T-cell (primary cell): ENCODE results near the gene ZBTB17. TPM values are rescaled to one million over a fixed set of nuclear protein-coding genes. Genes with fewer than 3 reads are reported as not detected.

Source experiments
- ATAC-seq, 4 experiments: fragments of 200-7000 bp in 3 of 4; fragments of 150-1000 bp in 1 of 4; cut with Tn5 transposase; replicated peaks in 1 of 4; 1 replicate in 3 of 4; 2 replicates in 1 of 4; pipeline ENCODE4 v1.10.0; 2021; ENCODE audit warnings: moderate library complexity in 3 of 4, mild to moderate bottlenecking in 2 of 4, moderate number of reproducible peaks in 1 of 4
- CTCF ChIA-PET, 2 donors: fragments of 300-600 bp; sonication (Branson Sonifier 250); formaldehyde crosslinking; loops; one replicate each; lab custom pipeline; 2022; ENCODE audit warnings: antibody characterized with exemption in 2 of 2; lab: Charles Lee
- POLR2A ChIA-PET, 2 donors: fragments of 300-600 bp; sonication (Branson Sonifier 250); formaldehyde crosslinking; loops; one replicate each; lab custom pipeline; 2022; ENCODE audit warnings: antibody characterized with exemption in 2 of 2; lab: Charles Lee
- DNase-seq, 35 experiments: peaks; one replicate each; pipeline versions ENCODE4 v3.0.0 to v3.0.0-alpha.2; 2013 to 2023
- H3K27ac ChIP-seq: one replicate; pipeline ENCODE4 v1.5.1; 2013; ENCODE audit warnings: low read length
- H3K27me3 ChIP-seq, 2 experiments: replicated peaks in 1 of 2; 1 replicate in 1 of 2; 2 replicates in 1 of 2; pipeline versions ENCODE4 v1.6.1 to v1.7.0; 2013; ENCODE audit warnings: low read length in 1 of 2, mixed read lengths in 1 of 2; ENCODE audit not compliant: control insufficient read depth in 2 of 2, insufficient read depth in 2 of 2; ENCODE audit errors: extremely low read depth in 1 of 2
- H3K36me3 ChIP-seq, 2 donors: 1 replicate in 1 of 2; 2 replicates in 1 of 2; pipeline versions ENCODE4 v1.6.1 to v1.7.0; 2013; ENCODE audit warnings: low read length in 1 of 2; ENCODE audit not compliant: control insufficient read depth in 2 of 2, insufficient read depth in 1 of 2; ENCODE audit errors: extremely low read depth in 1 of 2
- H3K4me1 ChIP-seq, 2 experiments: 1 replicate in 1 of 2; 2 replicates in 1 of 2; pipeline versions ENCODE4 v1.6.1 to v1.7.0; 2013; ENCODE audit warnings: low read length in 2 of 2, mixed read lengths in 1 of 2; ENCODE audit not compliant: insufficient read depth in 2 of 2, control insufficient read depth in 1 of 2; ENCODE audit errors: extremely low read depth in 1 of 2
- H3K4me3 ChIP-seq, 2 donors: 1 replicate in 1 of 2; 2 replicates in 1 of 2; pipeline versions ENCODE4 v1.5.1 to v1.7.0; 2013; ENCODE audit warnings: mild to moderate bottlenecking in 2 of 2, low read length in 1 of 2, moderate library complexity in 1 of 2; ENCODE audit not compliant: control insufficient read depth in 1 of 2; ENCODE audit errors: extremely low read depth in 1 of 2
- H3K9me3 ChIP-seq: 2 replicates; pipeline ENCODE4 v1.7.0; 2013
- H3K27ac Mint-ChIP-seq, 2 donors: one replicate each; pipeline ENCODE4 v1.8.0; 2020 to 2021; ENCODE audit warnings: mild to moderate bottlenecking in 2 of 2, mixed read lengths in 2 of 2
- H3K27me3 Mint-ChIP-seq, 2 donors: one replicate each; pipeline ENCODE4 v1.8.0; 2021 to 2022; ENCODE audit warnings: mixed read lengths in 2 of 2
- H3K36me3 Mint-ChIP-seq: one replicate; pipeline ENCODE4 v1.8.0; 2021; ENCODE audit warnings: mixed read lengths
- H3K4me1 Mint-ChIP-seq, 3 donors: one replicate each; pipeline ENCODE4 v1.8.0; 2020 to 2022; ENCODE audit warnings: mixed read lengths in 3 of 3, mild to moderate bottlenecking in 1 of 3
- H3K4me3 Mint-ChIP-seq, 3 donors: one replicate each; pipeline ENCODE4 v1.8.0; 2020 to 2022; ENCODE audit warnings: mild to moderate bottlenecking in 3 of 3, mixed read lengths in 3 of 3, moderate library complexity in 3 of 3
- H3K9me3 Mint-ChIP-seq, 3 donors: one replicate each; pipeline ENCODE4 v1.8.0; 2020 to 2022; ENCODE audit warnings: mixed read lengths in 3 of 3
- WGBS: methylation state at CpG from one replicate; pipeline ENCODE4 v1.1.5; 2013; ENCODE audit warnings: missing lambda C conversion rate; ENCODE audit not compliant: insufficient coverage; 5-methylcytosine and 5-hydroxymethylcytosine counted together
- total RNA-seq, 35 experiments: library from RNA in 6 of 35; stranded (reverse) in 6 of 35; fragments of 120-200 nt in 1 of 35; gene quantifications; one replicate each; pipeline versions ENCODE4 v1.2.1 to v1.2.4 and lab custom pipeline; 2013 to 2026

ZBTB17 gene
- total RNA-seq, 5 donors from 2014 or later (not counting 1 experiment from before 2014, with no cell fraction given), result 66.6 to 82.6 (median 78.3) TPM

GRCh38 chr1:15937146-15937545, 38.8 kb downstream of the ZBTB17 start:
- no peak for DNase-seq

GRCh38 chr1:15936025-15936424, 39.9 kb downstream of the ZBTB17 start:
- DNase-seq, result no peak
- peaks cover 62% of the 10 kb centered on the region for H3K36me3 Mint-ChIP-seq

More at GRCh38 chr1:15937146-15937545, 38.8 kb downstream of the ZBTB17 start:
- H3K4me3 ChIP-seq, result no peak overlapping the region
- POLR2A ChIA-PET, result no interaction called here
- H3K27ac ChIP-seq, result no peak overlapping the region
- no peaks in the 10 kb centered on the region for H3K27me3 Mint-ChIP-seq
- no peaks in the 10 kb centered on the region for H3K9me3 Mint-ChIP-seq
- H3K27me3 ChIP-seq, result no peaks in the 10 kb centered on the region
- no peak overlapping the region for H3K4me3 Mint-ChIP-seq
- H3K27ac Mint-ChIP-seq, result peak overlapping the region; percentile 73 to 79
- 93% methylated on average over 6 of the region's 7 CpGs for WGBS
- H3K9me3 ChIP-seq, result no peaks in the 10 kb centered on the region
- H3K4me1 ChIP-seq, result no peaks in the 10 kb centered on the region
- ATAC-seq, result no peak
- peaks cover 55% of the 10 kb centered on the region for H3K36me3 Mint-ChIP-seq
- H3K36me3 ChIP-seq, result peaks cover 44 to 88% of the 10 kb centered on the region in 2 donors
- H3K4me1 Mint-ChIP-seq, result no peaks in the 10 kb centered on the region
- CTCF ChIA-PET, result interaction anchor here (0.6 to 0.7 kb wide), 2 partner anchors 114 to 209 kb away, joined by 3 read pairs; no protein-coding TSS in a partner anchor

GRCh38 chr1:15935056-15935950, 40.6 kb downstream of the ZBTB17 start:
- no peaks in the 10 kb centered on the region for H3K9me3 ChIP-seq
- no peak overlapping the region for H3K27ac ChIP-seq
- H3K27me3 ChIP-seq, result no peaks in the 10 kb centered on the region
- 99% methylated on average over 29 of the region's 29 CpGs for WGBS
- DNase-seq (no peak), ATAC-seq (no peak)
- POLR2A ChIA-PET, result interaction anchor here in 1 of 2 donors (0.5 kb wide), 1 partner anchor 102 kb away, joined by 3 read pairs; no protein-coding TSS in a partner anchor
- Mint-ChIP-seq H3K4me3 (no peak overlapping the region), H3K9me3 (no peaks in the 10 kb centered on the region), H3K27me3 (no peaks in the 10 kb centered on the region), H3K27ac (no peak overlapping the region), H3K36me3 (peaks cover 66% of the 10 kb centered on the region), H3K4me1 (no peaks in the 10 kb centered on the region)
- no peaks in the 10 kb centered on the region for H3K4me1 ChIP-seq
- H3K4me3 ChIP-seq, result no peak overlapping the region
- CTCF ChIA-PET, result interaction anchor here in 1 of 2 donors (0.6 kb wide), 1 partner anchor 56 kb away, joined by 6 read pairs; no protein-coding TSS in a partner anchor
- H3K36me3 ChIP-seq, result peaks cover 35 to 91% of the 10 kb centered on the region in 2 donors

More at GRCh38 chr1:15936025-15936424, 39.9 kb downstream of the ZBTB17 start:
- Mint-ChIP-seq H3K4me3 (no peak overlapping the region), H3K27me3 (no peaks in the 10 kb centered on the region), H3K27ac (no peak overlapping the region), H3K4me1 (no peaks in the 10 kb centered on the region), H3K9me3 (no peaks in the 10 kb centered on the region)
- H3K36me3 ChIP-seq, result peaks cover 42 to 91% of the 10 kb centered on the region in 2 donors
- WGBS, result 80% methylated on average over 3 of the region's 10 CpGs
- H3K27ac ChIP-seq, result no peak overlapping the region
- H3K4me3 ChIP-seq, result no peak overlapping the region
- no peak for ATAC-seq
- ChIA-PET POLR2A (no interaction called here), CTCF (no interaction called here)
- H3K4me1 ChIP-seq, result no peaks in the 10 kb centered on the region
- H3K9me3 ChIP-seq, result no peaks in the 10 kb centered on the region
- H3K27me3 ChIP-seq, result no peaks in the 10 kb centered on the region

DNA sequence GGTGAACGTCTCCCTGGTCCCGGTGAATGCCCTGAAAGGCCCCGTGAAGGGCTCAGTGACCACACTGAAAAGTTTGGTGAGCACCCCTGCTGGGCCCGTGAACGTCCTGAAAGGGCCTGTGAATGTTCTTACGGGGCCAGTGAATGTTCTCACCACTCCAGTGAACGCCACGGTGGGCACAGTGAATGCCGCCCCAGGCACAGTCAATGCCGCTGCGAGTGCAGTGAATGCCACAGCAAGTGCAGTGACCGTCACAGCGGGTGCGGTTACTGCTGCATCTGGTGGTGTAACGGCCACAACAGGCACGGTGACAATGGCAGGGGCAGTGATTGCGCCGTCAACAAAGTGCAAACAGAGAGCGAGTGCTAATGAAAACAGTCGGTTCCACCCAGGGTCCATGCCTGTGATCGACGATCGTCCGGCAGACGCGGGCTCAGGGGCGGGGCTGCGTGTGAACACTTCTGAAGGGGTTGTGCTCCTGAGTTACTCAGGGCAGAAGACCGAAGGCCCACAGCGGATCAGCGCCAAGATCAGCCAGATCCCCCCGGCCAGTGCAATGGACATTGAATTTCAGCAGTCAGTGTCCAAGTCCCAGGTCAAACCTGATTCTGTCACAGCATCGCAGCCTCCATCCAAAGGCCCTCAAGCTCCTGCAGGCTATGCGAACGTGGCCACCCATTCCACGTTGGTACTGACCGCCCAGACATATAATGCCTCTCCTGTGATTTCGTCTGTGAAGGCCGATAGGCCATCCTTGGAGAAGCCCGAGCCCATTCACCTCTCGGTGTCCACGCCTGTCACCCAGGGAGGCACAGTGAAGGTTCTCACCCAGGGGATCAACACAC, 41.5 kb downstream of the ZBTB17 start:
- H3K27ac ChIP-seq, result no peak overlapping the region
- ChIA-PET CTCF (interaction anchor here in 1 of 2 donors (0.6 kb wide), 1 partner anchor 55 kb away, joined by 6 read pairs; no protein-coding TSS in a partner anchor), POLR2A (interaction anchor here in 1 of 2 donors (0.6 kb wide), 1 partner anchor 229 kb away, joined by 3 read pairs; no protein-coding TSS in a partner anchor)
- peaks cover 33 to 91% of the 10 kb centered on the region in 2 donors for H3K36me3 ChIP-seq
- Mint-ChIP-seq H3K36me3 (peaks cover 69% of the 10 kb centered on the region), H3K4me3 (no peak overlapping the region), H3K27me3 (no peaks in the 10 kb centered on the region), H3K27ac (no peak overlapping the region), H3K9me3 (no peaks in the 10 kb centered on the region), H3K4me1 (no peaks in the 10 kb centered on the region)
- ATAC-seq, result no peak
- no peak for DNase-seq
- H3K4me3 ChIP-seq, result no peak overlapping the region
- no peaks in the 10 kb centered on the region for H3K4me1 ChIP-seq
- no peaks in the 10 kb centered on the region for H3K27me3 ChIP-seq
- H3K9me3 ChIP-seq, result no peaks in the 10 kb centered on the region
- WGBS, result 96% methylated on average over 42 of the region's 42 CpGs

GRCh38 chr1:15933684-15934083, 42.2 kb downstream of the ZBTB17 start:
- H3K4me3 Mint-ChIP-seq, result no peak overlapping the region
- H3K4me1 Mint-ChIP-seq, result no peaks in the 10 kb centered on the region
- H3K4me1 ChIP-seq, result no peaks in the 10 kb centered on the region
- ChIA-PET CTCF (no interaction called here), POLR2A (no interaction called here)
- H3K9me3 ChIP-seq, result no peaks in the 10 kb centered on the region
- peaks cover 27 to 91% of the 10 kb centered on the region in 2 donors for H3K36me3 ChIP-seq
- peaks cover 71% of the 10 kb centered on the region for H3K36me3 Mint-ChIP-seq
- no peak overlapping the region for H3K27ac ChIP-seq
- ATAC-seq, result no peak
- H3K27ac Mint-ChIP-seq, result peak overlapping the region in 1 of 2 donors; percentile 28
- WGBS, result 82% methylated on average over 5 of the region's 5 CpGs
- no peaks in the 10 kb centered on the region for H3K9me3 Mint-ChIP-seq
- no peaks in the 10 kb centered on the region for H3K27me3 Mint-ChIP-seq
- H3K4me3 ChIP-seq, result no peak overlapping the region
- no peaks in the 10 kb centered on the region for H3K27me3 ChIP-seq
- no peak for DNase-seq

DNA sequence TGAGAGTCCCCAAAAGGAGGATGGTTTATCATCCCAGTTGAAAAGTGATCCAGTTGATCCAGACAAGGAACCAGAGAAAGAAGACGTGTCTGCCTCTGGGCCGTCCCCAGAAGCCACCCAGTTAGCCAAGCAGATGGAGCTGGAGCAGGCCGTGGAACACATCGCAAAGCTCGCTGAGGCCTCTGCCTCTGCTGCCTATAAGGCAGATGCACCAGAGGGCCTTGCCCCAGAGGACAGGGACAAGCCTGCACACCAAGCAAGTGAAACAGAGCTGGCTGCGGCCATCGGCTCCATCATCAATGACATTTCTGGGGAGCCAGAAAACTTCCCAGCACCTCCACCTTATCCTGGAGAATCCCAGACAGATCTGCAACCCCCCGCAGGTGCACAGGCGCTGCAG, 43.3 kb downstream of the ZBTB17 start:
- CTCF ChIA-PET, result no interaction called here
- peaks cover 27 to 90% of the 10 kb centered on the region in 2 donors for H3K36me3 ChIP-seq
- Mint-ChIP-seq H3K4me1 (no peaks in the 10 kb centered on the region), H3K27ac (no peak overlapping the region), H3K9me3 (no peaks in the 10 kb centered on the region), H3K36me3 (peaks cover 78% of the 10 kb centered on the region), H3K4me3 (no peak overlapping the region), H3K27me3 (no peaks in the 10 kb centered on the region)
- no peaks in the 10 kb centered on the region for H3K9me3 ChIP-seq
- H3K4me1 ChIP-seq, result no peaks in the 10 kb centered on the region
- no peak for DNase-seq
- H3K27me3 ChIP-seq, result no peaks in the 10 kb centered on the region
- WGBS, result 98% methylated on average over 7 of the region's 9 CpGs
- H3K4me3 ChIP-seq, result no peak overlapping the region
- POLR2A ChIA-PET, result no interaction called here
- H3K27ac ChIP-seq, result no peak overlapping the region
- no peak for ATAC-seq
